VCaP (cell line): ENCODE measurements around the gene GPR108.
"Not testable (repeated sequence)": the region's sequence is repeated elsewhere in the genome, so short reads cannot be mapped to it uniquely, and the experiment has no call there.

Experiments used
- H3K27ac ChIP-seq: fragments of 450-650 bp; 2 replicates; pipeline ENCODE4 v1.5.1; 2017
- CTCF ChIP-seq: fragments of 450-650 bp; conservative IDR thresholded peaks from 2 replicates; pipeline ENCODE4 v1.5.1; 2017; ENCODE audit warnings: mild to moderate bottlenecking, moderate library complexity

Gene GPR108

DNA sequence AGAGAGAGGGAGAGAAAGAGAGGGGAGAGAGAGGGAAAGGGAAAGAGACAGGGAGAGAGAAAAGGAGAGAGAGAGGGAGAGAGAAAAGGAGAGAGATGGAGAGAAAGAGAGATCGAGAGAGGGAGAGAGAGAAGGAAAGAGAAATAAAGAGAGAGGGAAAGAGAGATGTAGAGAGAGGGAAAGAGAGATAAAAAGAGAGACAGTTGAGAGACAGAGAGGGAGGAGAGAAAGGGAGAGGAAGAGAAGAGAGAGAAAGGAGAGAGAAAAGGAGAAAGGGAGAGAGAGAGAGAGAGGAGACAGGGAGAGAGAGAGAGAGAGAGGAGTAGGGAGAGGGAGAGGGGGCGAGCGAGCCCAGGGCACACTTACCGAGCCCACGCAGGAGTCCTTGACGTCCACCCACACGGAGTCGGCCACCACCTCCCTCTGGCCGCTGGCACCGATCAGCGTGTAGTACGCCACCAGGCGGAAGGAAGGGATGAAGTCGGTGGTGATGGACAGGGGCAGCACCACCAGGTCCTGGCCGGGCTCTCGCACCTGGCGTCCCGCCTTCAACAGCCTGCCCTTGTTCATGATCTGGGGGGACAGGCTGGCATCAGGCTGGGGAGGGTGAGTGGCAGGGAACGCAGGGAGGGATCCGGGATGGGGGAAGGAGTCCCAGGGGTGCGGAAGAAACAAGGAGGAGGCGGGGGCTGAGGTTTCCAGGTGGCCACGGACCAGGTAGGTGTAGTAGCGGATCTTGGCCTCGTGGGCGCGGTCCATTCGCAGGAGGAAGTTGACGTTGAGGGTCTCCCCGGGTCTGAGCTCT lies 26.9 kb downstream of the GPR108 start:
- no peak overlapping the region for H3K27ac ChIP-seq
- TF ChIP-seq CTCF, result no peak

DNA sequence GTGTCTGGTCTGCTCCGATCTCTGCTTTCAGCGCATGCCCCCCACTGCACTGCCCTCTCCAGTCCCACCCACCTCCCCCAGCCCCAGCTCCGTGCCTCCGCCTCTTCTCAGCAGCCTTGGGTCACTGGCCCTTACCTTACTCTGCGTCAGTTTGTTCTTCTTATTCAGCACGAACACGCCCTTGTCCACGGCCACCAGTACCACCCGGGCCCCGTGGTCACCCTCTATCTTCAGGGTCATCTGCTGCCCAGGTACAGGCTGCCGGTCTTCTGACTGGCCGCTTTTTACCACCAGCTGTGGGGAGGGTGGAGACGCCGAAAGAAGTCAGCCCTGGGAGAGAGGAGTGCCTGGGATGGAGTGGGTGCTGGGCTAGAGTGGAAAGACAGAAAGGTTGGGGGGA lies 27.8 kb downstream of the GPR108 start:
- no peak for TF ChIP-seq CTCF
- no peak overlapping the region for H3K27ac ChIP-seq

DNA sequence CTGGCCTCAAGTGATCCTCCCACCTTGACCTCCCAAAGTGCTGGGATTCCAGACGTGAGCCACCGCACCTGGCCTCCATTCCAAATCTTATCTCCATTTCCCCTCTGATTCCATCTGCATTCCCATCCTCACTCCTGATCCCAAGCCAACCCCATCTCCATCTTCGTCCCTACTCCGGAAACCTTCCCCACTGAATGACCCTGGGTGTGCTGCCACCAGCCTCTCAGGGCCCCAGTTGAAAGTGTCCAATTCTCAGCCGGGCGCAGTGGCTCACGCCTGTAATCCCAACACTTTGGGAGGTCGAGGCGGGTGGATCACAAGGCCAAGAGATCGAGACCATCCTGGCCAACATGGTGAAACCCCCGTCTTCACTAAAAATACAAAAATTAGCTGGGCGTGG lies 28.5 kb downstream of the GPR108 start:
- H3K27ac ChIP-seq, result not testable (repeated sequence)

- H3K27ac ChIP-seq, result no peak overlapping the region
- TF ChIP-seq CTCF, result no peak
Measured at GRCh38 chr19:6708346-6708745, 29.0 kb downstream of the GPR108 start.

DNA sequence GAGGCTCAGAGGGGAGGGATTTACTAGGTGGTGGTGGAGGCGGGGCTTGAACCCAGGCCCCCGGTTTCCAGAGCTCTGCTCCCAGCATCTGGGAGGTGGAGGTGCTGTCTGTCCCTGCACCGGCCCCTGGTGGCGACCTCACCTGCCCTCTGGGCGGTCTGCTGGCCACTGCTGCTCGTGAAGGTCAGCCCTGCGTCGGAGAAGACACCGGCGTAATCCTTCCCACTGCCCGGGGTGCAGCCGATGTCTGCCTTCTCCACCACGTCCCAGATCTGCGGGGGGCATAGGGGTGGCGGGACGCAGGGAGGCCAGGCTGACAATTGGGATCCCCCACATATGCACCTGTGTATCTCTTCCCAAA lies 29.7 kb downstream of the GPR108 start:
- no peak overlapping the region for H3K27ac ChIP-seq
- no peak for TF ChIP-seq CTCF

DNA sequence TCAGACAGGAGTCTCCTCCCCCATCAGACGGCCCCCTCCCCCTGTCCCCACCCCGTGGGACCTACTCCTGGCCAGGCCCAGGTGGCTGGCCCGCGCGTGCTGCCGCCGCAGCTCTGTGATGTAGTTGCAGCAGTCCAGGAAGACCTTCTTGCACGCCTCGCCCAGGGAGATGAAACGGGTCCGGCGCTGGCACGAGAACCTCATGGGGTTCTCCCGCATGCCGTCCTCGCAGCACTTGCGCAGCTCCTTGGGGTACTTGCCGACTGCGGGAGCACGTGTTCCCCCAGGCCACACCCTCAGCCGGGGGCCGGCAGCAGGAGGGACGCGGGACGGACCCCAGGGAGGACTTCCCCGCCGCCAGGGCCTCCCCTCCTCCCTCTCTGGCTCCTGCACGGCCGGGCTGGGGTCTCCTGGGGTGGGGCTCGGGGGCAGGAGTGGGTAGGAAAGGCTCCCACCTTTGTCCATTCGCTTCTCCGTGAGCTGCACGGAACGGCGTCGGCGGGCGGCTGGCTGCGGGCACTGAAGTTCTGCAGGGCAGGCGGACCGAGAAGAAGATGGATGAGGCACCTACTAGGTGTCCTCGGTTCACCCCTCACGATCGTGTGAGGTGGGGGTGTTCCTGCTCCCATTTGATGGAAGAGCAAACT lies 30.2 kb downstream of the GPR108 start:
- H3K27ac ChIP-seq, result no peak overlapping the region
- TF ChIP-seq CTCF, result no peak

- H3K27ac ChIP-seq, result no peak overlapping the region
- no peak for TF ChIP-seq CTCF
Measured at GRCh38 chr19:6706633-6706958, 30.8 kb downstream of the GPR108 start.

- no peak for TF ChIP-seq CTCF
- no peak overlapping the region for H3K27ac ChIP-seq
Measured at GRCh38 chr19:6705931-6706632, 31.3 kb downstream of the GPR108 start.
